Measurements from ENCODE around the gene MXI1. TPM values are rescaled to one million over a fixed set of nuclear protein-coding genes. Genes with fewer than 3 reads are reported as not detected.

MXI1 gene
- polyA plus RNA-seq, 1 donor, result 25.3 TPM

DNA sequence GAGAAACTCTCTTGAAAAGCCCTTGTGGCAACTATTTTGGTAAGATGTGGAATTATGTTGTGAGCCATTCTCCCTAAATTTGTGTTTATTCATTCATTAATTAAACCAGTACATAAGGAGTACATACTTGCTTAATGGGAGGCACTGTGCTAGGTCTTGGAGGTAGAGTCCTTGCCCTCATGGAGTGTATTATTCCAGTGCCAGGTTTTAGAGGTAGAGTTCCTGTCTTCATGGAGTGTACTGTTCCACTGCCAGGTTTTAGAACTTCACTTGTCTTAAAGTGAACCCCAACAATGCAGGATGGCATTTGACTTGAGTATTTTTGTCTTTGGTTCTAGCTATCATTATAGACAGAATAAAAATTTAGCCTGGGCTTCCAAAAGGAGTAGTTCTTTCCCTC, 8.8 kb downstream of the MXI1 start:
- DNase-seq, result no peak

GRCh38 chr10:110216942-110217661, 9.7 kb downstream of the MXI1 start:
- DNase-seq, result no peak

DNA sequence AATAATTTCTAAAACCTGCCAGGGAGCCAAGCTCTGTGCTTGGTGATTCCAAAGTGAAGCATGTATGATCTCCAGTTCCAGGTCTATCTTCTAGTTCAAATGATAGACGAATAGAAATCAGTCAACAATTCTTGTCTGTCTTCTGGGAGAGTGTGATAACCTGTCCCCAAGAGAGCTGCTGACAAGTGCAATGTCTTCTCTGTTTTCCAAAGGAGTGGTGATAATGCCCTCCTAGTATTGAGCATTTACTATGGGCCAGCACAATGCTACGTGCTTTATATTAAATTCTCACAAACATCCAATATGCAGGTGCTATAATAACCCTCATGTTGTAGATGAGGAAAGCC, 10.2 kb downstream of the MXI1 start:
- DNase-seq, result no peak

GRCh38 chr10:110218632-110219031, 11.2 kb downstream of the MXI1 start:
- no peak for DNase-seq

GRCh38 chr10:110219884-110220283, 12.5 kb downstream of the MXI1 start:
- no peak for DNase-seq

GRCh38 chr10:110220398-110220797, 13.0 kb downstream of the MXI1 start:
- no peak for DNase-seq

GRCh38 chr10:110221044-110221720, 13.8 kb downstream of the MXI1 start:
- DNase-seq, result no peak

GRCh38 chr10:110221721-110222261, 14.4 kb downstream of the MXI1 start:
- peak; percentile 87 for DNase-seq

- no peak for DNase-seq
These were observed 15.4 kb downstream of the MXI1 start for GRCh38 chr10:110222641-110223297.

GRCh38 chr10:110223298-110223925, 16.0 kb downstream of the MXI1 start:
- DNase-seq, result no peak

- no peak for DNase-seq
These were observed 17.6 kb downstream of the MXI1 start for GRCh38 chr10:110224992-110225391.

DNA sequence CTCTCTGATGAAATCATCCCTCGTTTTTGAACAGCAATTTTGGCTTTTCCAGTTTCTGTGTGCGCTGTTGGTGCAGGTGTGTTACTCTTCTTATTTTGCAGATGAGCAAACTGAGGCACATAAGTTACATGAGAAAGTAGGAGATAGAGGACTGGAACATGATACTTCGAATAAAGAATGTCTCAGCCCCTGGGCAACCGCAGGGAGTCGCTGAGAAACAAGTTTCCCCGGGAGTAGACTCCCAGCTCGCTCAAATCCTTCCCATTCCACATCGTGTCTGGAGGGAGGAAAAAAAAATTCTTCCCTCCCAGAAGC, 18.0 kb downstream of the MXI1 start:
- no peak for DNase-seq

- DNase-seq, result peak; percentile 91
These were observed 18.5 kb downstream of the MXI1 start for GRCh38 chr10:110225756-110226542.

DNA sequence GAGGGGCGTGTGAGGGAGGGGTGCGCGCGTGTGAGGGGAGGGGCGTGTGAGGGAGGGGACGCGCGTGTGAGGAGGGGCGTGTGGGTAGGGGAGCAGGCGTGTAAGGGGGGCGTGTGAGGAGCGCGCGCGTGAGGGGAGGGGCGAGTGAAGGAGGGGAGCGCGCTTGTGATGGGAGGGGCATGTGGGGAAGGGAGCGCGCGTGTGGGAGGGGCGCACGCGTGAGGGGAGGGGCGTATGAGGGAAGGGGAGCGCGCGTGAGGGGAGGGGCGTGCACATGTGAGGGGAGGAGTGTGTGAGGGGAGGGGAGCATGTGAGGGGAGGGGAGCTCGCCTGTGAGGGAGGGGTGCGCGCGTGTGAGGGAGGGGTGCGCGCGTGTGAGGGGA, 19.1 kb downstream of the MXI1 start:
- peak; percentile 96 for DNase-seq

- DNase-seq, result peak; percentile 88
These were observed 19.7 kb downstream of the MXI1 start for GRCh38 chr10:110226926-110227641.

DNA sequence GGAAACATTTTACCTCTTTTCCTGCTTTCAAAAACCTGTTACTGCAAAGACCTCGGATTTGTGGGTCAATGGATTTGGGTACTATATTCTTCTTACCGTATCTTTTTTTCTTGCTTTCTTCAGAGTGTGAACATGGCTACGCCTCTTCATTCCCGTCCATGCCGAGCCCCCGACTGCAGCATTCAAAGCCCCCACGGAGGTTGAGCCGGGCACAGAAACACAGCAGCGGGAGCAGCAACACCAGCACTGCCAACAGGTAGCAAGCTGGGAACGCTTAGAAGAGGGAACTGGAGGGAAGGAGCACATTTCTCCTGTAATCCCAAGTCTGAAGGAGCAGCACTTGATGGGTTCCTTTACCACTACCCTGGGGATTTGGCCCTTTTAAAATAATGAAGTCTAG, 20.7 kb downstream of the MXI1 start:
- DNase-seq, result no peak

DNA sequence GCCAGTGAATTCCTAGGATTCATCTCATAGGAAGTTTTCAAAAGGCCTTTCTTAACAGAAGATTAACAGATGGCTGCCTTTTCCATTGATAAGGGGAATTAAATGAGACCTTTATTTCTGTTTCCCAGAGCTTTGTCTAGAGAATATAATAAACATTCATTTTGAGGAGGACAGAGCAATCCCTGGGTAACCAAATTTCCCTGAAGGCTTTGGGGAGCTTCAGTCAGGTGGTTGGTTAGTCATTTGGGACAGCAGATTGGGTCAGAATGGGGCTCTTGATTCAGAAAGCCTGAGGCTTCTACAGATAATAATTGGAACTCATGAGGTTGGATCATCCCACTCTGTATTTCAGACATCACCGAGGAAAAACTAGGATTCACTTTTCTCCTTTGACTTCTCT, 21.8 kb downstream of the MXI1 start:
- no peak for DNase-seq

DNA sequence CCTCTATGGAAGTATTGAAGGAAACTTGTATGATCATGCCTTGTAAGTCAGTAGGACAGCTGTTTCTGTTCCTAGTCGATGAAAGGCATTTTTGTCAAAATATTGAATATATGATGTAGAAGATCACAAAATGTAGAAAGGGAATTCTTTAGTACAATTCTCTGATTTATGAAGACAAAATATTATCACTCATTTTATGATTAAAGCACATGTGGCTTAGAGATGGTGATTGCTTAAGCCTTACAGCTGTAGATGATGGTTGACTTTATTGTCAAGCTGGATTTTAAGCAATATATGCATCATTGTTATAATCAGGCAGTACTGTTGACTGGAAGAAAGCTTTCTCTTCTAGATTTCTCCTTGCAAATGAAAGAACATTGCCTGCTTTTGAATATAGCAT, 26.4 kb downstream of the MXI1 start:
- DNase-seq, result no peak

DNA sequence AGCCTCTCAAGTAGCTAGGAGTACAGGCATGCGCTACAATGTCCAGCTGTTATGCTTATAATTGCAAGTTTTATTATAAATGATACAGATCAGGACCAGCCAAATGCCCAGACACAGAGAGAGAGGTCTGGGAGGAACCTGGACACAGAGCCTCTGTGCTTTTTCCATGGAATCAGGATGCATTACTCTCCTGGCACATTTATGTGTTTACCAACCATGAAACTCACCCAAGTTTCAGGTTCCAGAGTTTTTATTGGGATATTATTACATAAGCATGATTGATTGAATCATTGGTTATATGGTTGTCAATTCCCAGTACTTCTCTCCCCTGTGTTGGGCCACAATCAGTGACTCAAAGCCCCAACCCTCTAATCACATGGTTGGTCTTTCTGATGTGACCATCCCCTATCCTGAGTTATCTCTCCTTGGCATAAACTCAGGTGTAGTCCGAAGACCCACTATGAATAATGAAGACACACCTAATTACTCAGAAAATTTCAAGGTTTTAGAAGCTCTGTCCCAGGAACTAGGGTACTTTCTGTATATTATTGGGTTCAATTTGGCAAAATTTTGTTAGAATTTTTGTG, 30.6 kb downstream of the MXI1 start:
- DNase-seq, result no peak

GRCh38 chr10:110239892-110240291, 32.5 kb downstream of the MXI1 start:
- DNase-seq, result no peak

GRCh38 chr10:110241407-110241806, 34.0 kb downstream of the MXI1 start:
- no peak for DNase-seq
